Activated CD4-positive, alpha-beta memory T cell treated with anti-CD3 and anti-CD28 coated beads for 36 hours (primary cell): ENCODE results near the gene CHTOP. TPM values are rescaled to one million over a fixed set of nuclear protein-coding genes. Genes with fewer than 3 reads are reported as not detected.

ENCODE experiments used
- CTCF ChIA-PET: fragments of 350-600 bp; sonication (Branson Sonifier 250); formaldehyde crosslinking; loops from one replicate; lab custom pipeline; 2021; ENCODE audit warnings: antibody characterized with exemption, inconsistent platforms; lab: Charles Lee
- POLR2A ChIA-PET: fragments of 350-600 bp; sonication (Branson Sonifier 250); formaldehyde crosslinking; loops from one replicate; lab custom pipeline; 2021; ENCODE audit warnings: antibody characterized with exemption; lab: Charles Lee
- DNase-seq: peaks from one replicate; pipeline ENCODE4 v3.0.0-alpha.2; 2020
- H3K27ac Mint-ChIP-seq: one replicate; pipeline ENCODE4 v1.8.0; 2021; ENCODE audit warnings: mixed read lengths
- H3K27me3 Mint-ChIP-seq: one replicate; pipeline ENCODE4 v1.8.0; 2021; ENCODE audit warnings: mixed read lengths
- H3K36me3 Mint-ChIP-seq: one replicate; pipeline ENCODE4 v1.8.0; 2021; ENCODE audit warnings: mixed read lengths
- H3K4me1 Mint-ChIP-seq: one replicate; pipeline ENCODE4 v1.8.0; 2021; ENCODE audit warnings: low read depth, mixed read lengths
- H3K4me3 Mint-ChIP-seq: one replicate; pipeline ENCODE4 v1.8.0; 2021; ENCODE audit warnings: mild to moderate bottlenecking, mixed read lengths
- H3K9me3 Mint-ChIP-seq: one replicate; pipeline ENCODE4 v1.8.0; 2021; ENCODE audit warnings: mixed read lengths
- intact Hi-C: fragments of 100-400 bp; cut with micrococcal nuclease; formaldehyde crosslinking; loops from one replicate; pipeline ENCODE4 v1.15.1; 2023
- microRNA-seq: library from miRNA; unstranded; fragments of <30 nt; microRNA quantifications from one replicate; pipeline ENCODE4 v1.2.0, GENCODE V29; 2022; ENCODE audit warnings: borderline number of aligned reads, borderline microRNAs expressed, borderline replicate concordance
- total RNA-seq, 2 experiments: library from RNA; stranded (reverse); gene quantifications; one replicate each; pipeline ENCODE4 v1.2.3, GENCODE V29; 2021

Gene CHTOP
- total RNA-seq, 2 experiments from 2014 or later, result 92.5 to 94.7 TPM

DNA sequence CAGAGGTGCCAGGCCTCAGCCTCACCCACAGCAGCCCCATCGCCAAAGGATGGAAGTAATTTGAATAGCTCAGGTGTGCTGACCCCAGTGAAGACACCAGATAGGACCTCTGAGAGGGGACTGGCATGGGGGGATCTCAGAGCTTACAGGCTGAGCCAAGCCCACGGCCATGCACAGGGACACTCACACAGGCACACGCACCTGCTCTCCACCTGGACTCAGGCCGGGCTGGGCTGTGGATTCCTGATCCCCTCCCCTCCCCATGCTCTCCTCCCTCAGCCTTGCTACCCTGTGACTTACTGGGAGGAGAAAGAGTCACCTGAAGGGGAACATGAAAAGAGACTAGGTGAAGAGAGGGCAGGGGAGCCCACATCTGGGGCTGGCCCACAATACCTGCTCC is 59.6 kb downstream of the CHTOP start:
- POLR2A ChIA-PET, result no interaction called here
- DNase-seq, result no peak
- peaks cover 4% of the 10 kb centered on the region for H3K4me1 Mint-ChIP-seq
- no peak overlapping the region for H3K4me3 Mint-ChIP-seq
- no peak overlapping the region for H3K27ac Mint-ChIP-seq
- H3K27me3 Mint-ChIP-seq, result no peaks in the 10 kb centered on the region
- H3K9me3 Mint-ChIP-seq, result no peaks in the 10 kb centered on the region
- intact Hi-C loops, result no loop called here
- H3K36me3 Mint-ChIP-seq, result no peaks in the 10 kb centered on the region
- CTCF ChIA-PET, result no interaction called here

Small RNA genes within 50 kb of the gene (microRNA-seq; reads per million reads assigned to microRNA genes)
- gene MIR8083, result not detected

Other genes starting within 250 kb of the CHTOP start
- not detected for gene S100A8, start 243.0 kb upstream of the CHTOP start, total RNA-seq
- not detected for gene S100A7A, start 217.5 kb upstream of the CHTOP start, total RNA-seq
- not detected for gene S100A7, start 173.4 kb upstream of the CHTOP start, total RNA-seq
- 100 to 1,000 TPM; 503 to 513 TPM for gene S100A6, start 98.1 kb upstream of the CHTOP start, total RNA-seq
- gene S100A5, start 93.1 kb upstream of the CHTOP start, total RNA-seq, result 1 to 10 TPM; 3.3 to 4.0 TPM
- gene S100A4, start 88.3 kb upstream of the CHTOP start, total RNA-seq, result 100 to 1,000 TPM; 352 to 382 TPM
- not detected for gene S100A3, start 84.8 kb upstream of the CHTOP start, total RNA-seq
- gene S100A2, start 68.2 kb upstream of the CHTOP start, total RNA-seq, result 1 to 10 TPM; 3.5 to 5.3 TPM
- gene S100A16, start 20.9 kb upstream of the CHTOP start, total RNA-seq, result not detected
- under 1 TPM; 0.26 to 0.46 TPM for gene S100A14, start 17.7 kb upstream of the CHTOP start, total RNA-seq
- 10 to 100 TPM; 11.6 to 13.6 TPM for gene S100A13, start 6.6 kb upstream of the CHTOP start, total RNA-seq
- not detected for gene S100A1, start 5.6 kb upstream of the CHTOP start, total RNA-seq
- 10 to 100 TPM; 31.3 to 32.1 TPM for gene SNAPIN, start 24.6 kb downstream of the CHTOP start, total RNA-seq
- 100 to 1,000 TPM; 315 to 323 TPM for gene ILF2, start 36.9 kb downstream of the CHTOP start, total RNA-seq
- under 1 TPM; 0.05 to 0.07 TPM for gene NPR1, start 44.6 kb downstream of the CHTOP start, total RNA-seq
- 10 to 100 TPM; 45.5 to 47.7 TPM for gene INTS3, start 94.0 kb downstream of the CHTOP start, total RNA-seq
- 1 to 10 TPM; 5.9 to 7.8 TPM for gene SLC27A3, start 141.3 kb downstream of the CHTOP start, total RNA-seq